Activated CD4-positive, alpha-beta T cell treated with anti-CD3 and anti-CD28 coated beads, Interleukin-2, amount 10 ng/mL, durations not matched to agents 24 days and 14 days (primary cell): ENCODE measurements around the gene CCDC85A. TPM values are rescaled to one million over a fixed set of nuclear protein-coding genes. Genes with fewer than 3 reads are reported as not detected.
"Not testable (repeated sequence)": the region's sequence is repeated elsewhere in the genome, so short reads cannot be mapped to it uniquely, and the experiment has no call there.

Experiments used
- DNase-seq: peaks from one replicate; pipeline ENCODE4 v3.0.0; 2022
- H3K27ac Mint-ChIP-seq: one replicate; pipeline ENCODE4 v1.8.0; 2022; ENCODE audit warnings: mild to moderate bottlenecking, mixed read lengths
- H3K27me3 Mint-ChIP-seq: one replicate; pipeline ENCODE4 v1.8.0; 2022; ENCODE audit warnings: mixed read lengths
- H3K36me3 Mint-ChIP-seq: one replicate; pipeline ENCODE4 v1.8.0; 2022; ENCODE audit warnings: low read depth, mild to moderate bottlenecking, mixed read lengths
- H3K4me1 Mint-ChIP-seq: one replicate; pipeline ENCODE4 v1.8.0; 2021; ENCODE audit warnings: mixed read lengths
- H3K4me3 Mint-ChIP-seq: one replicate; pipeline ENCODE4 v1.8.0; 2022; ENCODE audit warnings: mild to moderate bottlenecking, moderate library complexity, mixed read lengths
- H3K9me3 Mint-ChIP-seq: one replicate; pipeline ENCODE4 v1.8.0; 2021; ENCODE audit warnings: mixed read lengths
- intact Hi-C: fragments of 100-400 bp; cut with micrococcal nuclease; formaldehyde crosslinking; loops from one replicate; pipeline ENCODE4 v1.15.1; 2023
- total RNA-seq: library from RNA; stranded (reverse); gene quantifications from 2 replicates; pipeline ENCODE4 v1.2.3, GENCODE V29; 2022

CCDC85A gene
- not detected in 2 replicates for total RNA-seq

- DNase-seq, result peak; percentile 91
- Mint-ChIP-seq H3K36me3 (no peaks in the 10 kb centered on the region), H3K4me3 (peak within 1 kb of the TSS; percentile 42), H3K27ac (no peak within 1 kb of the TSS), H3K27me3 (peaks cover 50% of the 10 kb centered on the region), H3K4me1 (peaks cover 5% of the 10 kb centered on the region), H3K9me3 (no peaks in the 10 kb centered on the region)
- intact Hi-C loops, result loop anchor here (2.0 to 5.0 kb wide), 3 partner anchors 563 to 1333 kb away; no protein-coding TSS in a partner anchor
Observed at GRCh38 chr2:56183643-56184499, at the start of gene CCDC85A. CCDC85A (plus strand) TSS chr2:56183990; CDS start chr2:56184625, 635 bp downstream.

GRCh38 chr2:56134861-56135260 is 48.9 kb upstream of the CCDC85A start:
- Mint-ChIP-seq H3K4me1 (no peaks in the 10 kb centered on the region), H3K4me3 (no peak overlapping the region), H3K36me3 (no peaks in the 10 kb centered on the region), H3K9me3 (no peaks in the 10 kb centered on the region), H3K27me3 (no peaks in the 10 kb centered on the region), H3K27ac (no peak overlapping the region)
- intact Hi-C loops, result no loop called here
- no peak for DNase-seq

GRCh38 chr2:56142497-56143061 is 41.2 kb upstream of the CCDC85A start:
- H3K36me3 Mint-ChIP-seq, H3K27ac Mint-ChIP-seq, H3K9me3 Mint-ChIP-seq, H3K4me3 Mint-ChIP-seq, H3K27me3 Mint-ChIP-seq, H3K4me1 Mint-ChIP-seq, intact Hi-C loops, DNase-seq: not testable (repeated sequence)

GRCh38 chr2:56147907-56148306 is 35.9 kb upstream of the CCDC85A start:
- Mint-ChIP-seq H3K4me3 (no peak overlapping the region), H3K27ac (no peak overlapping the region), H3K4me1 (no peaks in the 10 kb centered on the region), H3K9me3 (no peaks in the 10 kb centered on the region), H3K27me3 (no peaks in the 10 kb centered on the region), H3K36me3 (no peaks in the 10 kb centered on the region)
- no peak for DNase-seq
- intact Hi-C loops, result no loop called here

- Mint-ChIP-seq H3K36me3 (no peaks in the 10 kb centered on the region), H3K4me1 (no peaks in the 10 kb centered on the region), H3K27me3 (no peaks in the 10 kb centered on the region), H3K27ac (no peak overlapping the region), H3K4me3 (no peak overlapping the region), H3K9me3 (no peaks in the 10 kb centered on the region)
- intact Hi-C loops, result no loop called here
- no peak for DNase-seq
Observed at GRCh38 chr2:56148825-56149224, 35.0 kb upstream of the CCDC85A start.

- no peak overlapping the region for H3K27ac Mint-ChIP-seq
- no peaks in the 10 kb centered on the region for H3K27me3 Mint-ChIP-seq
- H3K4me3 Mint-ChIP-seq, result no peak overlapping the region
- intact Hi-C loops, result no loop called here
- no peaks in the 10 kb centered on the region for H3K4me1 Mint-ChIP-seq
- H3K36me3 Mint-ChIP-seq, result no peaks in the 10 kb centered on the region
- H3K9me3 Mint-ChIP-seq, result no peaks in the 10 kb centered on the region
- no peak for DNase-seq
Observed at GRCh38 chr2:56151841-56152240, 31.9 kb upstream of the CCDC85A start.

- DNase-seq, result no peak
- Mint-ChIP-seq H3K9me3 (no peaks in the 10 kb centered on the region), H3K27me3 (no peaks in the 10 kb centered on the region), H3K27ac (no peak overlapping the region), H3K4me1 (no peaks in the 10 kb centered on the region), H3K36me3 (no peaks in the 10 kb centered on the region), H3K4me3 (no peak overlapping the region)
- intact Hi-C loops, result no loop called here
Observed at GRCh38 chr2:56155188-56155587, 28.6 kb upstream of the CCDC85A start.

GRCh38 chr2:56159875-56160274 is 23.9 kb upstream of the CCDC85A start:
- H3K27me3 Mint-ChIP-seq, H3K4me3 Mint-ChIP-seq, H3K4me1 Mint-ChIP-seq, H3K9me3 Mint-ChIP-seq, H3K27ac Mint-ChIP-seq, DNase-seq, intact Hi-C loops, H3K36me3 Mint-ChIP-seq: not testable (repeated sequence)

- no peak for DNase-seq
- Mint-ChIP-seq H3K4me1 (no peaks in the 10 kb centered on the region), H3K36me3 (no peaks in the 10 kb centered on the region), H3K9me3 (peaks cover 3% of the 10 kb centered on the region), H3K27me3 (no peaks in the 10 kb centered on the region), H3K4me3 (no peak overlapping the region), H3K27ac (no peak overlapping the region)
- intact Hi-C loops, result no loop called here
Observed at GRCh38 chr2:56167616-56168562, 15.9 kb upstream of the CCDC85A start.

GRCh38 chr2:56169521-56169920 is 14.3 kb upstream of the CCDC85A start:
- intact Hi-C loops, result no loop called here
- Mint-ChIP-seq H3K9me3 (peaks cover 3% of the 10 kb centered on the region), H3K4me1 (no peaks in the 10 kb centered on the region), H3K4me3 (no peak overlapping the region), H3K36me3 (no peaks in the 10 kb centered on the region), H3K27me3 (no peaks in the 10 kb centered on the region), H3K27ac (no peak overlapping the region)
- no peak for DNase-seq

GRCh38 chr2:56170504-56170903 is 13.3 kb upstream of the CCDC85A start:
- H3K4me1 Mint-ChIP-seq, result no peaks in the 10 kb centered on the region
- H3K36me3 Mint-ChIP-seq, result no peaks in the 10 kb centered on the region

GRCh38 chr2:56170988-56171387 is 12.8 kb upstream of the CCDC85A start:
- H3K4me3 Mint-ChIP-seq, result no peak overlapping the region
- H3K9me3 Mint-ChIP-seq, result peaks cover 3% of the 10 kb centered on the region
- H3K36me3 Mint-ChIP-seq, result no peaks in the 10 kb centered on the region
- no peaks in the 10 kb centered on the region for H3K27me3 Mint-ChIP-seq
- H3K27ac Mint-ChIP-seq, result no peak overlapping the region
- no peaks in the 10 kb centered on the region for H3K4me1 Mint-ChIP-seq
- intact Hi-C loops, result no loop called here
- DNase-seq, result no peak

More at GRCh38 chr2:56170504-56170903, 13.3 kb upstream of the CCDC85A start:
- Mint-ChIP-seq H3K27me3 (no peaks in the 10 kb centered on the region), H3K9me3 (peaks cover 3% of the 10 kb centered on the region), H3K27ac (no peak overlapping the region), H3K4me3 (no peak overlapping the region)
- intact Hi-C loops, result no loop called here
- DNase-seq, result no peak

- Mint-ChIP-seq H3K27me3 (no peaks in the 10 kb centered on the region), H3K9me3 (peaks cover 3% of the 10 kb centered on the region)
Observed at GRCh38 chr2:56175779-56176178, 8.0 kb upstream of the CCDC85A start.

More at GRCh38 chr2:56175779-56176178, 8.0 kb upstream of the CCDC85A start:
- Mint-ChIP-seq H3K4me1 (no peaks in the 10 kb centered on the region), H3K27ac (no peak overlapping the region), H3K4me3 (no peak overlapping the region), H3K36me3 (no peaks in the 10 kb centered on the region)
- intact Hi-C loops, result no loop called here
- no peak for DNase-seq
